Muscle of back (tissue), 11 donors: ENCODE results near the gene CCDC28B. TPM values are rescaled to one million over a fixed set of nuclear protein-coding genes. Genes with fewer than 3 reads are reported as not detected.

Experiments used
- DNase-seq, 3 donors: peaks; one replicate each; pipeline versions ENCODE4 v3.0.0 to v3.0.0-alpha.2; 2013
- polyA plus RNA-seq, 10 donors: library from polyadenylated mRNA; unstranded; fragments of 120-200 nt; gene quantifications; one replicate each; pipeline ENCODE4 v1.2.1, GENCODE V29; 2013; ENCODE audit not compliant: insufficient read length in 10 of 10

The CCDC28B gene
- polyA plus RNA-seq, 10 donors = 28.8 to 60.1 (median 46.8) TPM

GRCh38 chr1:32250893-32251716 is 50.7 kb downstream of the CCDC28B start, which contains the start of gene LCK:
LCK (plus strand) TSS chr1:32251265; CDS start chr1:32274330, 23,065 bp downstream.
- no peak for DNase-seq

Other genes with a start within 250 kb of the CCDC28B start
- 100 to 1,000 TPM; 120 to 169 (median 138) TPM for gene KHDRBS1, start 186.7 kb upstream of the CCDC28B start, polyA plus RNA-seq
- 10 to 100 TPM; 11.6 to 19.1 (median 13.2) TPM for gene TMEM39B, start 127.7 kb upstream of the CCDC28B start, polyA plus RNA-seq
- gene KPNA6, start 92.5 kb upstream of the CCDC28B start, polyA plus RNA-seq = 10 to 100 TPM; 20.4 to 35.1 (median 25.1) TPM
- 10 to 100 TPM; 27.8 to 44.4 (median 33.7) TPM for gene TXLNA, start 20.9 kb upstream of the CCDC28B start, polyA plus RNA-seq
- 1 to 10 TPM; 2.0 to 4.9 (median 3.1) TPM for gene IQCC, start 5.1 kb downstream of the CCDC28B start, polyA plus RNA-seq
- under 1 TPM; 0.19 to 0.94 (median 0.31) TPM for gene DCDC2B, start 8.5 kb downstream of the CCDC28B start, polyA plus RNA-seq
- 10 to 100 TPM in 4 of 10 donors, 1 to 10 TPM in 6; 8.0 to 16.0 (median 9.1) TPM for gene TMEM234, start 21.8 kb downstream of the CCDC28B start, polyA plus RNA-seq
- gene EIF3I, start 21.8 kb downstream of the CCDC28B start, polyA plus RNA-seq = 100 to 1,000 TPM; 146 to 185 (median 164) TPM
- 1 to 10 TPM; 2.1 to 6.7 (median 3.9) TPM for gene FAM167B, start 46.6 kb downstream of the CCDC28B start, polyA plus RNA-seq
- 10 to 100 TPM in 1 of 10 donors, 1 to 10 TPM in 2, under 1 TPM in 7; 0.26 to 14.1 (median 0.74) TPM for gene LCK, start 50.7 kb downstream of the CCDC28B start, polyA plus RNA-seq
- gene HDAC1, start 91.5 kb downstream of the CCDC28B start, polyA plus RNA-seq = 10 to 100 TPM; 27.5 to 50.3 (median 41.3) TPM
- 100 to 1,000 TPM; 129 to 217 (median 146) TPM for gene MARCKSL1, start 135.6 kb downstream of the CCDC28B start, polyA plus RNA-seq
- 1 to 10 TPM; 1.7 to 8.1 (median 4.7) TPM for gene FAM229A, start 161.9 kb downstream of the CCDC28B start, polyA plus RNA-seq
- 1 to 10 TPM in 6 of 10 donors, under 1 TPM in 4; 0.82 to 5.1 (median 1.8) TPM for gene TSSK3, start 161.9 kb downstream of the CCDC28B start, polyA plus RNA-seq
- gene BSDC1, start 193.8 kb downstream of the CCDC28B start, polyA plus RNA-seq = 10 to 100 TPM; 34.3 to 43.8 (median 40.0) TPM